NCI-H748 (cell line): ENCODE results near the gene MTFP1.
"Not testable (repeated sequence)": the region's sequence is repeated elsewhere in the genome, so short reads cannot be mapped to it uniquely, and the experiment has no call there.

ENCODE experiments used
- DNase-seq: peaks from one replicate; lab custom pipeline; 2025; ENCODE audit not compliant: unreplicated experiment; lab: John Stamatoyannopoulos, UW

MTFP1 gene

DNA sequence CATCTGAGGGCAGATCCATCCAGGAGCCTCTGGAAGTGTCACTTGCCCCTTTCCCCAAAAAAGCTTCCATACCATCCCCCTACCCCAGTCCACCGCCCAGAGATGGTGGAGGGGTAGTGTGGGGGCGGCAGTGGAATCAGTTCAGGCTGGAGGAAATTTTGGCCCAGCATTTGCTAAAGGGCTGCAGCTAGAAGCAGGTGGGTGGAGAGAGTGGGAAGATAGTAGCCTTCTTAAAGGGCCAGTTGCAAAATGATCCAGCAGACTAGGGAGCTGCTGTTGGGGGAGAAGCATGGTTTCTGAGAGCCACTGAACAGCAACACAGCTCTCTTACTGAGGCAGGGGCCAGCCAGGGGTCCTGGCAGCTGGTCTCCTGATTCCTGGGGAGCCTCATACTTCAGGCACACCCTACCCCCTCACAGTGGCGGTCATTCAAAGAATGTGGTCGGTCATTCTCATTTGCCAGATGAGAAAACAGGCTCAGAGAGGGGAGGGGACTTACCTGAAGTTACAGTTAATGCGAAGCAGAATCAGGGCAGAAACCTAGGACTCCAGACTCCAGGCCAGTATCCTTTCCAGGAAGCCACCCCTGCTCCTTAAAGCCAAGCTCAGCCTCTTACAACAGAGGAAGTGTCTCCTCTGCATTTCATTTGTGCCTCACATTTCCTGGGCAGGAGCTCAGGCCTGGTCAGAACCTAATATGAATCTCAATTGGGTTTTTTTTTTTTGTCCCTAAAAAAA lies 23.4 kb upstream of the MTFP1 start:
- DNase-seq = no peak

DNA sequence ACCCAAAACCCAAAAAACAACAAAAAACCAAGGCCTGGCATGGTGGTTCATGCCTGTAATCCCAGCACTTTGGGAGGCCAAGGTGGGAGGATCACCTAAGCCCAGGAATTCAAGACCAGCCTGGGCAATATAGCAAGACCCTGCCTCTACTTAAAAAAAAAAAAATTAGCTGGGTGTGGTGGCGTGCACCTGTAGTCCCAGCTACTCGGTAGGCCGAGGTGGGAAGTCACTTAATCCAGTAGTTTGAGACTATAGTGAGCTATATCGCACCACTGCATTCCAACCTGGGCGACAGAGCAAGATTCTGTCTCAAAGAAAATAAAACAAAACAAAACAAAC lies 22.8 kb upstream of the MTFP1 start:
- DNase-seq = not testable (repeated sequence)

DNA sequence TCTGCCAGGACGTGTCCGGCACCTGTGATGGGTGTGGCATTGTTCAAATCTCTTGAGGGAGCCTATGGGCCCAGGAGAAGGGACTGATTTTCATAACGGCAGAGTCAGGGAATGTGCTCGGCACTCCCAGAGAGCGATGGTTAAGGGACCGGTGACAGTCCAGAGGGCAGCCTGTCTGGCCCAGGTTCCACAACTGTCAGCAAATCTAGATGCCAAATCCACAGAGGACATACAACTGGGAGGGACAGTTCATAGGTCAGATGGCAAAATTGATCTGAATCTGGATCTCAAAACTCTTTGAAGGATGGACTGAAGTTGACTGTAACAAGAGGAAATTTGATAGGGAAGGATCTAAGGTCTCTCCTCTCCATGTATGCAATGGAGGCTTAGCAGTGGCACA lies 21.3 kb upstream of the MTFP1 start:
- DNase-seq = no peak

DNA sequence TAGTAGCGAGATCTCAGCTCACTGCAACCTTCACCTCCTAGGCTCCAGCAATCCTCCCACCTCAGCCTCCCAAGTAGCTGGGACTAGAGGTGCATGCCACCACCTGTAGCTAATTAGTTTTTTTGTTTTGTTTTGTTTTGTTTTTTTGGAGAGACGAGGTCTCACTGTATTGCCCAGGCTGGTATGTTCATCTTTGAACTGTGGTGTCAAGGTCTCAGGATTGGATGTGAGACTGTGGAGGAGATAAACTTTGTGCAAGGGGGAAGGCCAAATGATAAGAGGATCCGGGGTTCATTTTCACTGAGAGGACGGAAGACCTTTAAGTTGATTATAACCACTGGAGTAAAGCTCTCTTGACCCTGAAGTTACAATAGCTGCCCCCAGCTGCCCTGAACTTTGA lies 19.8 kb upstream of the MTFP1 start:
- no peak for DNase-seq

DNA sequence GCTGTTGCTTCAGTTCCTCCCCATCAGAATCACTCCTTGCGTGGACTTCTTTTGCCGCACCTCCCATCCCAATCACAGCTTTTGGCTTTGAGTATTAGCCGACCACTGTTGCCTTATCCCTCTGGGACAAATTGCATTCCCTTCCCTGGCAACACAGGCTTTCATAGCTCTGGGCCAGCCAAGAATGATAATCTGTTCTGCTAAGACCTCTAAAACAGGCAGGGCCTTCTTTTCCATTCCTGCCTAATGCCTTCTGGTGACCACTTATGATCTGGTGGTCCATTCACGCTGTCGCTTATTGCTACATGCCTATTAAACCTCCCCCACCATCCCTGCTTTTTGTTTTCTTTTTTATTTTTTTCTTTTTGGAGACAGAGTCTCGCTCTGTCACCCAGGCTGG lies 19.2 kb upstream of the MTFP1 start:
- no peak for DNase-seq

DNA sequence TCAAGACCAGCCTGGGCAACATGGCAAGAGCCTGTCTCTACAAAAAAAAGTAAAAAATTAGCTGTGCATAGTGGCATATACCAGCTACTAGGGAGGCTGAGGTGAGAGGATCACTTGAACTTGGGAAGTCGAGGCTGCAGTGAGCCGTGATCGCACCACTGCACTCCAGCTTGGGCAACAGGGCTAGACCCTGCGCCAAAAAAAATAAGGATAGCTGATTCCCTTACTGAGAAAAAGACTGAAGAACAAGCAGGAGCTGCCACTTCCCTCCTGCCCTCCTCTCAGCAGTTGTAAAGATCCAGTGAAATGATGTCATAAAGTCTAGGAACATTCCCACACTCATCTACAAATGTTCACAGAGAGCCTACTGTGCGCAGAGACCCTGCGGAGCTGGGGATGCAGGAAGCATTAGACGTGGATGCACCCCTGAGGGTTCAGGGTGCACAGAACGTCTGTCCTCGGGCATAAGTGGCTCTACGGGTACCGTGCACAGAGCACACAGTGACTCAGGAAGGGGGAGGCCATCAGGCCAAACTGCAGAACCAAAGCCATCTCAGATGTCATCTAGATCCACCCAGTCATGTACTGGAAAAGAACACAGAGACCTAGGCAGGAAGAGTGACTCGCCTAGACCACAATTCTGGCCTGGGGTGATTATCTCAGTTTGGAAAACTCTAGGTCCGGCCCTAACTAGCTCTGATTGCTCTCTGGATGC lies 17.0 kb upstream of the MTFP1 start:
- DNase-seq = no peak

DNA sequence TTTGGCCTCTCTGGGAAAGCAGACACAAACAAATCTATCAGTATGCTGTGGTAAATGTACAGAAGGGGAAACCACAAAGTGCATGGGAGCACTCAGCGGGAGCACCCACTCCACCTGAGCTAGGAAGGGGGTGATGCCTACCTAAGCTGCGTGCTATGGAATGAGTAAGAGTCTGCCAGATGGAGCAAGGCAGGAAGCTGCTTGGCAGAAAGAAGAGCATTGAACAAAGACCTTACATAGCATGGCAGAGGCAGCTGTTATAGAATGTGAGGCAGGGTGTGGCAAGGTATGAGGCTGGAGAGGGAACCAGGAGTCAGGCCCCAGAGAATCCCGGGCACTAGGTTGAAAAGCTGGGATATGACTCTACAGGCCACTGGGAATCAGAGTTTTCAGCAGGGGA lies 13.8 kb upstream of the MTFP1 start:
- DNase-seq = no peak

DNA sequence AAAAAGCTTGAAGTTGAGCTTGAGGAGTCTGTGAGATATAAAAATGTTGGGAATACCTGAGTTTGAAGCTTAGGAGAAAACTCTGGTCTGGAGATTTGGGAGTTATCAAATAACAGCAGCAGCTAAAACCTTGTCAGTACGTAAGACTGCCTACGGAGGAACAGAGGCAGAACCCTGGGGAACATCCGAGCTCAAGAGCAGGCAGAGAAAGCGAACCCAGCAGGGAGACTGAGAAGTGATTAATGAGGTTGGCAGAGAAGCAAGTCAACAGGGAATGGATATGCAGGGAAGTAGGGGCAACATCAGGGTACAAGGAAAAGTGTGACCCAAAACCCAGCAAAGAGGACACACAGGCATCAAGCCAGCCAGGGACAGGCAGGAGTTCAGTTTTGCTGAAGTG lies 12.6 kb upstream of the MTFP1 start:
- no peak for DNase-seq

DNA sequence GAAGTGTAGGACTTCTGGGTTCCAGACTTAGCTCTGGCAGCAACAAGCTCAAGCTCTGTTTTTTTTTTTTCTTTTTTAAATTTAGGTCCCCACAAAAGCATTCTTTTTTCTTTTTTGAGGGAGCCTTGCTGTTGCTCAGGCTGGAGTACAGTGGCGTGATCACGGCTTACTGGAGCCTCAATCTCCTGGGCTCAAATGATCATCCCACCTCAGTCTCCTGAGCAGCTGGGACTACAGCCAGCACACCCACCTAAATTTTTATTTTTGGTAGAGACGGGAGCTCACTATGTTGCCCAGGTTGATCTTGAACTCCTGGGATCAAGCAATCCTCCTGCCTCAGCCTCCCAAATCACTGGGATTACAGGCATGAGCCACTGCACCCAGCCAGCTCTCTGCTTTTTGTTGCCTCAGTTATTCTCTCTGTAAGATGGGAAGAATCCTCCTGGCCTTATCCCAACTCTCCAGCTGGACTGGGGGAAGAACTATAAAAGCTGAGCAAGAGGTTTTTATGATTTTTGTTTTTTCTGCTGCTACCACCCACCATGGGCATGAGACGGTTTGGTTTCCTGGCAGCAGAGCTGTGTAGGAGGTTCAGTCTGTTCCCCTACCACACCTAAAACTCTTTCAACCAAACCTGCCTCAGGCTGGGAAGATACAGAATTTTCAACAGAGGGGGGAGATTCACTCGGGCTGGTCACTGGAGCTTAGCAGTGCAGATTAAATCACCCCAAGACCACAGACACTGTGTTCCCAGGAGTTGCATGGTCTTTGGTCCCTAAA lies 11.6 kb upstream of the MTFP1 start:
- no peak for DNase-seq

DNA sequence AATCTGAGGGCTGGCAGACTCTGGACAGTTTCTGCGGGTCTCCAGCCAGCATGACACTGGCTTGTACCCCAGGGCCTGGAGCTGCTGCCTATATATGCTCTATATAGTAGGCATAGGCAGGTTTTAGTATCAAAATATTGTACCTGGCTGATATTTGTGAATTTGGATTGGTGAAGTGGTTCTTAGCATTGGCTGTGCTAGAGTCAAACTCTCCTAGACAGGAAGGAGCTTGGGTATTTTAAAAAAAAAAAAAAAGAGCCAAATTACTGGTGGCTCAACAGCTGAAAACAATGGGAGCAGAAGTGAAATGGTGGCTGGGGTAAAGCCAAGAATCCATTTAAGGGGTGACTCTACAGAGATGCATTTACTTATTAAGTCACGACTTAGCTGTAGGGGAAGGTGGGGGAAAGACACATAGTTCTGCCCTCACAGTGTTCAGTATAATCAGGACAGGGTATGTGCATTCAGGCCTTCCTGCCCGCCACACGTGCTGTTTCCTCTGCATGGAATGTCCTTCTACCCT lies 11.0 kb upstream of the MTFP1 start:
- no peak for DNase-seq

DNA sequence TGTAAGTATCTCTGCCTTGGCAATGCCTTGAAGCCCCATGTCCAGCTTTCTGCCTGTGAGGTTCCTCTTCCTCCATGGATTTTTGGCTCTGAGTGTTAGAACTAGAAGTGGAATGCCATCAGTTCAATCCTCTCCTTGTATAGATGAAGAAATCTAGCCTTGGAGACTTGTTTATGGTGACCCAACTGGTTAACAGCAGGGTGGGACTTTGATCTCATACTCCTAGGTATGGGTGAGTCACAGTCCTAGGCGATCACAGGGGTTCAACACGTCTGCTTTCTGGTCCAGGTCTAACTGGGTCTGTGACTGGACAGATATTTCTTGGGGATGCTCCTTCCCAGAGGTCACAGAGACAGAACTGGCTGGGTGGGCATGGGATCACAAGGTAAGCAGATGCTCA lies 9.2 kb upstream of the MTFP1 start:
- DNase-seq = no peak

DNA sequence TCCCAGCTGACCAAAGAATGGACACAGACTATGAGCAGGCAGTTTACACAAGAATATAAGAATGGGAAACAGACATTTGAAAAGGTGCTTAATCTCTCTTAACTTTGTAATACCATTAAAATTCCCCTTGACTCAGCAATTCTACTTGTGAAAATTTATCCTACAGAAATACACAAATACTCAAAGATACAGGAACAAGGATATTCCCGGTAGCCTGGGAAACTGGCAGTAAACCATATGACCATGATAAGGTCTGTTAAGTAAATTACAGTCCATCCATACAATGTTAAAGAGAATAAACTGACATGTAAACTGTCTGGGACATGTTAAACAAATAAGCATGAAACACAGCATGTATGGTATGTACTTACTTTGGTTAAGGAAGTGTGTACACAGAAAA lies 8.7 kb upstream of the MTFP1 start:
- DNase-seq = no peak

DNA sequence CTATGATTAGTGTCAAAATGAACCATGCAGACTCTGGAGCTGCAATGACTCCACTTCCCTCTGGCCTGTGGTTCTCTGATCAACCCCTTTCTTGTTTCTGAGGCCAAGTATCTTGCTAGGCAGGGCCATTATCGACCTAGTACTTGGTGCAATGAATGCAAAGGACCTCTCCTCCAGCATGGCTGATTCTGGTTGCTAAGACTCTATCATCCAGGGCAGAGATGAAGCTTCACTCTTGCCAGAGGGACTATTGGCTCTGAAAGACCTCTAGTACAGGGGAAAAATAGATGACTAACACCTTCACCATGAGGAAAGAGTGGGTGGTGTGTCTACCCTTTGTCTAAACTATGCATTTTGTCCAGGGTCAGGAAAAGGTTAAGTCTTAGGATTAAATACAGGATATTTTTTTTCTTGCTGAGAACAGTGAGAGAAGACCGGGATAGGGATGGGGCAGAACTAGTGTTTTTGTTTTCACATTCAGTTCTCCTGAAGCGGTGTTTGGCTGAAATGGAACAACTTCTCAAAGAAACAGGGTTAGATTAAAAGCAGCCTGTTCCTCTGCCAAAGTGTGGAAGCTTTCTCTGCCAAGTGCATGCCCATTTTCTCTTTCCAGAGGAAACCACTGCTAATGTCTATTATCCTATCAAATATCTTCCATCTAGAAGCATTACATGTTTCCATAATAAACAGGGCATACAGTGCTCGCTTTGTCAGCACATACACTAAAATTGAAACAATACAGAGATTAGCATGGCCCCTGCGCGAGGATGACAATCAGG lies 5.0 kb upstream of the MTFP1 start:
- no peak for DNase-seq

DNA sequence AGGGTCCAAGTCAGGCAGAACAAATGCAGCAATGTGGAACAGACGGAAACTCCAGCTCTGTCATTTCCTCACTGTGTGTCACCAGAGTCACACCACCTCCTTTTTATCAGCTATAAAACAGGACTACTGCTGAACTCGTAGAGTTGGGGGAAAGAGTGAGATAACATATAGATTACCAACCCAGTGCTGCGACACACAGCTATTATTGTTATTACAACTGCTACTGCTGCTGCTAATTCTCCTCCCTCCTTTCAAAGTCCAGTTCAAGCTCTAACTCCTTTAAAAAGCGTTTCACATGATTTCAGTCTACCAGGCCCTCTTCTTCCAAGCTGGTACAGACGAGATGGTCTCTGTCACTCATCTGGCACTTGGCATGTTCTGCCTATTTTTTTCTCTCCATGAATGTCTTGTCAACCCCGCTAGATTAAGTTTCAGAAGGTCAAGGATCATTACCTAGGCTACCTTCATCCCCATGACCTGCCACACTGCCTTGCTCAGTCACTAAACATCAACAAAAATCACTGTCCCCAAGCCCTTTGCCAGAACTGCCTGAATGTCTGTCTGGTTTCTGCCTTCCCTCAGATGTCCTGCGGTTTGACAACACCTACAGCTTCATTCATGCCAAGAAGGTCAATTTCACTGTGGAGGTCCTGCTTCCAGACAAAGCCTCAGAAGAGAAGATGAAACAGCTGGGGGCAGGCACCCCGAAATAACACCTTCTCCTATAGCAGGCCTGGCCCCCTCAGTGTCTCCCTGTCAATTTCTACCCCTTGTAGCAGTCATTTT lies 3.7 kb upstream of the MTFP1 start:
- no peak for DNase-seq

DNA sequence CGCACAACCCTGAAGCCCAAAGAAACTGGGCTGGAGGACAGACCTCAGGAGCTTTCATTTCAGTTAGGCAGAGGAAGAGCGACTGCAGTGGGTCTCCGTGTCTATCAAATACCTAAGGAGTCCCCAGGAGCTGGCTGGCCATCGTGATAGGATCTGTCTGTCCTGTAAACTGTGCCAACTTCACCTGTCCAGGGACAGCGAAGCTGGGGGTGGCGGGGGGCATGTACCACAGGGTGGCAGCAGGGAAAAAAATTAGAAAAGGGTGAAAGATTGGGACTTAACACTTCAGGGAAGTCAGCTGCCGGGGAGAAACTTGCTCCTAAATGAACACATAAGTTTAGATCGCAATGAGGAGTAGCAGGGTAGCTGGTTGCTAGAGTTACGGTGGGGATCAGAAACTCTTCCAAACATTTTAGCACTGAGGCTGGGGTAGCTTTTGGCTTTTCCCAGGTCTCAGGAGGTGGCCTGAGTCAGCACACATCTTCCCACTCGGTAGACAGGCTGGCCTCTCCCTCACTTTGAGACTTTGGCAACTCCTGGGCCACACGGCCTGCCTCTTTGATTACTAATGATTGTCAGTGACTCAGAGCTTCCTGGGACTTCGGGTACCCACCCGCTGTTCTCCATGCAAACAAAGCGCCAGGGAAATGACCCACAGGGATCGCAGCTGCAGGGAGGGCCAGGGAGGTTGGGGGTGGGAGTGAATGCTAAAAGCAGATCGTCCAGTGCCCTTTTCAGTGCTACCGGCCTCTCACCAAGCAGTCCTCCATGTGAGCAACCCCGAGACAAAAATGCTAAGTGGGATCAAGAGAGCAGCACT lies 2.9 kb upstream of the MTFP1 start:
- peak; percentile 57 for DNase-seq

DNA sequence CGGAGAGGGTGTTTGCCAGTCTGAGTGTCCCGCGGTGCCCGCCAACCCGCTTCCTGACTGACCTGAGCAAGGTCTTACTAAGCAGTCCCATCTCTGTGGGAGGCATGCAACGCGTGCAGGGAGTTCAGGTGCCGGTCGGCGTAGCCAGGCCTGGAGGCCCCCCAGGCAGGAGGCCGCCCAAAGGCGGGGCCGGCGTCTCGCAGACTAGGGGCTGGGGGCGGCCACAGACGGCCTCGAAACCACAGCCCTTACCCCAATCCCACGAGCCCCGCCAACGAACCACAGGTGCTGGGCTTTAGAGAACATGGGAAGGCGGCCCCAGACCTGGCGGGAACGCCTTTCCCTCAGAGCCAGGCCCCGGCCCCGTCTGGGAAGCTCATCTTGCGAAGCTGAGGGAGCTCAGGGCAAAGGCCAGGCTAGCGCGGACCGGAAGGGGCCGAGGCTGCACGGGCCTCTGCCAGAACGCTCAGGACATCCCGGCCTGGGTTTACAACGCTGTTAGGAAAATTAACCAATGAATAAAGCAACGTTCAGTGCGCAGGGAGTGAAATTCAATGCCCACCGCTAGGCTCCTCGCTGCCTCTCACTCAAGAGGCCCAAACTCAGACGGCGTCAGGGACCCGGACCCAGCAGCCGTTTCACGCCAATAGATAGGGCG lies 2.1 kb upstream of the MTFP1 start:
- peak; percentile 78 for DNase-seq

DNA sequence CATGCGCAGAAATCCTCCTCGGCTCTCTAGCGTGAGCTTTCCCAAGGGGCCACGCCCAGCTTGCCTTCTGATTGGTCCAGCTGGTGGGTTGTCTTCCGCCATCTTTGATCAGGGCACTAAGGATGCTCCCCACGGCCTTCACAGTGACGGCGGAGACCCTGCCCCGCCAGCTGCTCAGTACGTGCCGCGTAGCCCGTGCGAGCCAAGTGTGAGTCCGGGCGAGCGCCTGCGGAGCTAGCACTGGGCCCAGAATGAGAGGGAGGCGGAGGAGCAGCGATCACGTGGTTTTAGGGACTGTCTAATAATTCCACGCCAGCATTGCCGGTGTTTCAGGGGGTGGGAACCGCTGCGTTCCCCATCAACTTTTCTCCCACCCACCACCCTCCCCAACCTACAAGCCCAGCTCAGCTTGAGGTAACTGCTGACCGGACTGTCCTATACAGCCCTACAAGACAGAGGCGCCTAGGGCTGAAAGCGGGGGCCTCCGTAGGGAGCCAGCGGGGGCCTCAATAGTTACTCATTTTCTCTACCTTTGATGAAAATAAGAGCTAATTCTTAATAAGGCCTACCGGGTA lies 1.5 kb upstream of the MTFP1 start:
- peak; percentile 98 for DNase-seq

DNA sequence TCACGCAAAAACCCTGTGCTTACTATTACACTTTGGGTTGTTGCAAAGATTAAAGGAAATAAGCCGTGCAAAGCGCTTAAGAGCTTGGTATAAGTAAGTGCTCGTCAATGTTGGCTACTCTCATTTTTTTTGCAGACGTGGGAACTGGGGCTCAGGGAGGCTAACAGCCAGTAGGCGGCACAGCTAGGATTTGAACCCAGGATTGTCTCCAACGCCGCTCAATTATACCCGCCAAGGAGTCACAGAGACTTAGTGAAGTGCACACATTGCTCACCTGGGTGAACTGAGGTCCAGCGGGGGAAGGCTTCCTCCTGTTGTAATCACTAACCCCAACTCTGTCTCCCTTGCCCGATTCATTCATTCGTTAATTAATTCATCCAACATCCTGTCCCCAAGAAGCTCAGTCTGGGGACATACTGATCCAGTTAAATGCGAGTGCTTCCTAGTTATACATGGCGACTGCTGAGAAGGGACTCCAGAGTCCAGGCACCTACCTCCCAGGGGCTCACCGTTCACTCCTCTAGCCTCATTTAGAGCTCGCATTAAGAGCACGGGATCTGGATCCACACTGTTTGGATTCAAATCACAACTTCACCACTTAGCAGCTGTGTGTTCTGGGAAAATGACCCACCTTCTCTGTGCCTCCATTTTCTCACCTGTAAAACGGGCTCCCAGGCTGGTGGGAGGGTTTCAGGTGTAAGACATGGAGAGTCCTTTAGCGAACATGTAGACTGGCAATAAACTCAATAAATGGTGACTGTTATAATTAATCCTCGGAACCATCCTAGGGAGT lies 838 bp upstream of the MTFP1 start:
- DNase-seq = no peak
